ENCODE measurements around the gene CNP.

The CNP gene

DNA sequence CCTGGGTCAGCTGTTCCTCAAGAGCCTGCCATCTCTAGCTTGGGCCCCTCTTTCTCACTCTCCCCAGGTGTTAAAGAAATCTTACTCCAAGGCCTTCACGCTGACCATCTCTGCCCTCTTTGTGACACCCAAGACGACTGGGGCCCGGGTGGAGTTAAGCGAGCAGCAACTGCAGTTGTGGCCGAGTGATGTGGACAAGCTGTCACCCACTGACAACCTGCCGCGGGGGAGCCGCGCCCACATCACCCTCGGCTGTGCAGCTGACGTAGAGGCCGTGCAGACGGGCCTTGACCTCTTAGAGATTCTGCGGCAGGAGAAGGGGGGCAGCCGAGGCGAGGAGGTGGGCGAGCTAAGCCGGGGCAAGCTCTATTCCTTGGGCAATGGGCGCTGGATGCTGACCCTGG is 6.8 kb downstream of the CNP start:
- no peak for DNase-seq

- DNase-seq, result no peak
Measured at GRCh38 chr17:41974031-41974430, 7.4 kb downstream of the CNP start.

- no peak for DNase-seq
Measured at GRCh38 chr17:41974658-41975057, 8.1 kb downstream of the CNP start.

GRCh38 chr17:41975099-41976083 is 8.8 kb downstream of the CNP start:
- no peak for DNase-seq

DNA sequence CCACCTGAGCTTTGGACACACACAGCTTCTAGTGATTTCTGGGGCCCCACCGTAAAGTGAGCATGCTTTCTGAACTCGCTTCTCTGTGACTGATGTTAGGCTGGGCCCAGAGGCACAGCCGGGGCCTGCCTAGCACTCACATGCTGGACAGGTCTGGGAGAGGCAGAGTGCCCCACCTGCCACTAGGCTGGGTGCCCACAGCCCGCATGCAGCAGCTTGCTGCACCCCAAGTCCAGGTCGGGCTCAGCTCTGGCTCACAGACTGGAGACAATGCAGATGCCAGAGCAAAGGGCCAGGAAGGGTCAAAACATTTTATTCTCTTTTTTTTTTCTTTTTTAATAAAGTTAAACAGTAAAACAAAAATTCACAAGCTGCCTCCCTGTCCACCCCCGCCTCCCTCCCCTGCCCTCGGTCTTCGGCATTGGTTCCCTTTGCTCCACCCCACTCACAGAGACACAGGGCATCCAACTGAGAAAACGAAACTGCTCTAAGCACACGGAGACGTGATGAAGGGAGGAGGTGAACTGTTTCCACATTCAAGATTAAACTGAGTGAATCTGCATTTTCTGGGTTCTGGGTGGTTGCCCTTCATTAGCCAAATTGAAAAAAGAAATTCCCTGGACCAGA is 9.7 kb downstream of the CNP start:
- DNase-seq, result no peak

- DNase-seq, result no peak
Measured at GRCh38 chr17:41977991-41978390, 11.4 kb downstream of the CNP start.

DNA sequence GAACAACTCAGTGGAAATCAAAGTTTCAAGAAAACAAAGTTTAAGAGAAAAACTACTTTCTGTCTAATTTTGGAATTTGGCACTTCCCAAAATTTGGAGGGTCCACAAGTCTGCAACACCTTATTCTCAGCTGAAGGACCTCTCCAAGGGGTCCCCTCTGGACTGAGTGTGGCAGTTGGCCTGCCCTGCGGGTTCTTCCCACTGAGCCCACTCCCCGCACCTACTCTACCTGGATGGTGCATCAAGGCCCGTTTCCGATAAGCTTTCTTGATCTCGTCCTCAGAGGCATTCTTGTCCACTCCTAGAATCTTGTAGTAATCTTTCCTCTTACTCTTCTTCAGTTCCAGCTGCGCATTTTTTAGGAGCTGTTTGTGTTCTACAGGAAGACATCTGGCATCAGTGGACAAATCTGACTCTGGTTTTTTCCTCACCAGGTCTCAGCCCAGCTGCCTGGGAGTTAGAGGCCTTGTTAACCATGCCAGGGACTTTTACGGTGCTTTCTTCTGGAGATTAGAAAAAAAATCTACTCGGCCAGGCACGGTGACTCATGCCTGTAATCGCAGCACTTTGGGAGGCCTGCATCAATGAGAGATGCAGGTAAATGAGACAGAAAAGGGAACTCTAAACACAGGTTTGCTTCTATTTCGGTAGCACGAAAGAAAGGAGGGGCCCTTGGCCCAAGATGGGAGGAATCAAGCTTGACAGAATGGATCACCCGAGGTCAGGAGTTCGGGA is 15.6 kb downstream of the CNP start:
- no peak for DNase-seq

DNA sequence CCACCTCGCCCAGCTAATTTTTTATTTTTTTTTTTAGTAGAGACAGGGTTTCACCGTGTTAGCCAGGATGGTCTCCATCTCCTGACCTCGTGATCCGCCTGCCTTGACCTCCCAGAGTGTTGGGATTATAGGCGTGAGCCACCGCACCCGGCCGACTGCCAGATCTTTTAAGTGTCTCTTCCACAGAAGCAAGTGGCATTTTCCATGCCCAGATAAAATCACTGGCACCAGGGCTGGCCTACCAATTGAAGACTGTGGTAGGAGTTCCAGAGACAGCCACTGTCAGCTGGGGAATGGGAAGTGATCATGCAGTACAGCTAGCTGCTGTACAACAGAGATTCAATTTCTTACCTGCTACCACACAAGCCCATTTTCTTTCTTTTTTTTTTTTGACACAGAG is 17.9 kb downstream of the CNP start:
- no peak for DNase-seq

DNA sequence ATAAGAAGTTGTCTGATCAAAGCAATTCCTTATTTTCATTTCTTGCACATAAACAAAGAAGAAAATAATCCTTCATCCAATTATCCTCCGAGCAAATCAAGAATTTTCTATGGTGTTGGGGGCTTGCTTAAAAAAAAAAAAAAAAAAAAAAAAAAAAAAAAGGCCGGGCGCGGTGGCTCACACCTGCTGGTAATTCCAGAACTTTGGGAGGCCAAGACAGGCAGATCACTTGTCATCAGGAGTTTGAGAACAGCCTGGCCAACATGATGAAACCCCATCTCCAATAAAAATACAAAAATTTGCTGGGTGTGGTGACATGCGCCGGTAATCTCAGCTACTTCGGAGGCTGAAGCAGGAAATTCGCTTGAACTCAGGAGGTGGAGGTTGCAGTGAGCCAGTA is 19.3 kb downstream of the CNP start:
- no peak for DNase-seq

DNA sequence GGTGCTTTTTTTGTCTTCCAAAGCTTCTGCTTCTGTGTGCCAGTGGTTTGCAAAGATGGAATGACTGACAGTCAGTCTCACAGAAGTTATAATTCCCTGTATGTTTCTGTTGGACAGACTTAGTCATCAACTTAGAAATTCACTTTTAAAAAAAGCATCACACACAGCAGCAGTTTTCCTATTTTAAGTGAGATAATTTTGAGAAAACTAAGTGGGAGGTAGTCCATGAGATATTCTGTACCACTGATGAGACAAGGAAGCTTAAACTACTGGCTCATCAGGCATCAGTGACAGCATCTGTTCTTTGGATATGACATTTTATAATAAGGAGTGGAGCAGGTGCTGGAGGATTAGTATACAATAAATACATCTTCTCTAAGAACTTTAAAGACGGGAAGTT is 20.0 kb downstream of the CNP start:
- no peak for DNase-seq

DNA sequence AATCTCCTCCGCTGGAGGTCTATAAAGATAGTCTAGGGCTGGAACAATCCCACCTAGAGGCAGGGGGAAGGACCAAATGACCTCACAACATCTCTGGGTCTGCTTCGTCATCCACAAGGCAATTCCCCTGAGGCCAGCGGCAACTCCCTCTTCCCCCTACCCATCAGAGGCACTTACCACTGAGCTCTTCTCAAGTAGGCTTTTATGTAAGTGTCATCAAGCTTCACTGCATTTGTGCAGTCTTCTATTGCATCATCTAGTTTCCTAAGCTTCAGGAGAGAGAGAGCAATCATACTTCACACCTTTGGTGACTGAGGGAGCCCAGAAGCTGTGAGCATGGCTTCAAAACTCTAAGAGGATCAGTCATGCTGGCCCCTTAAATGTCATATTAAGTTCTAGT is 21.0 kb downstream of the CNP start:
- DNase-seq, result no peak

- no peak for DNase-seq
Measured at GRCh38 chr17:41988418-41988817, 21.8 kb downstream of the CNP start.

- no peak for DNase-seq
Measured at GRCh38 chr17:41989702-41990419, 23.3 kb downstream of the CNP start.

- DNase-seq, result no peak
Measured at GRCh38 chr17:41992576-41992975, 26.0 kb downstream of the CNP start.

GRCh38 chr17:41996855-41997164 is 30.2 kb downstream of the CNP start:
- DNase-seq, result no peak

GRCh38 chr17:41998497-41998896 is 31.9 kb downstream of the CNP start:
- no peak for DNase-seq

- no peak for DNase-seq
Measured at GRCh38 chr17:42000413-42001133, 34.0 kb downstream of the CNP start.

GRCh38 chr17:42001729-42002128 is 35.1 kb downstream of the CNP start:
- DNase-seq, result no peak

DNA sequence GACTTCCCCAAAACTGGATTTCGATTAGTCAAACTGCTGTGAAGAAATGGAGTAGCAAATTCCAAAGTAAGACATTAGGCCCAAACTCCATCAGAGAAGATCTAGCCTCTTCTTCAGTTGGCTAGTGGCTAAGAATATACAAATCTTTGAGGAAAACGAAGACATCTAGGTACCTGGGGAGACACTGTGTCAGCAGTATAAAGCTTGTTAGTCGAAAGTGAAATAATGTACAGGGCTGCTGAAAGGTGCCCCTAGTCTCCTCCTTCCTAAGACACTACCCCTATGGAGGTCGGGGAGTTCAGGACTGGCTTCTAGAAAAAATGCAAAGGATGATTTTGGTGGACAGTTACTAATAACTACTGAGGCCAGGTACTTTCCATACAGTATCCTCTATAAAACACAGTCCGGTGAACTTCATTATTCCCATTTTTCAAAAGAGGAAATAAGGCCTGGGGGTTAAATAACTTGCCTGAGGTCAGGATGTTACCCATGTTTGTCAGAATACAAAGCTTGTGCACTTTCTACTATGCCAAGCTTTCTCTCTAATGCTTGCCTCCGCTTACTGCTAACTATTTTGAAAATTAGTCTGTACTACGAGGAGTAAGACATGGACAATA is 35.7 kb downstream of the CNP start:
- DNase-seq, result no peak

- DNase-seq, result no peak
Measured at GRCh38 chr17:42002792-42003301, 36.3 kb downstream of the CNP start.

GRCh38 chr17:42005166-42005565 is 38.6 kb downstream of the CNP start:
- DNase-seq, result no peak

GRCh38 chr17:42009170-42009569 is 42.6 kb downstream of the CNP start:
- no peak for DNase-seq
